ENCODE results near the gene ANXA2R.

- TF ChIP-seq POLR2A (IDR thresholded peaks at IDR 0.05; ENCODE audit: low read depth, low read length) (no peak), CTCF (conservative IDR thresholded peaks at IDR 0.05; ENCODE audit: low read depth, low read length) (no peak), MAZ (IDR thresholded peaks at IDR 0.05; ENCODE audit: borderline replicate concordance, low read depth, low read length) (no peak), FOS (IDR thresholded peaks at IDR 0.05; ENCODE audit: low read depth, low read length) (no peak), RAD21 (IDR thresholded peaks at IDR 0.05; ENCODE audit: low read length) (no peak), CHD1 (IDR thresholded peaks at IDR 0.05; ENCODE audit: low read depth, low read length) (no peak), USF2 (IDR thresholded peaks at IDR 0.05; ENCODE audit: low read depth, low read length) (no peak), ELK1 (IDR thresholded peaks at IDR 0.05; ENCODE audit: borderline replicate concordance, low read depth, low read length) (no peak), RFX5 (IDR thresholded peaks at IDR 0.05; ENCODE audit: low read depth, low read length) (no peak), CEBPB (IDR thresholded peaks at IDR 0.05; ENCODE audit: low read depth, low read length) (no peak), BHLHE40 (IDR thresholded peaks at IDR 0.05; ENCODE audit: low read depth, low read length) (no peak), SMC3 (IDR thresholded peaks at IDR 0.05; ENCODE audit: low read depth, low read length) (no peak), MAFK (IDR thresholded peaks at IDR 0.05; ENCODE audit: low read depth, low read length) (no peak), RCOR1 (IDR thresholded peaks at IDR 0.05; ENCODE audit: insufficient replicate concordance, low read length) (no peak)
These were observed 34.8 kb upstream of the ANXA2R start for GRCh38 chr5:43074987-43075318.
